SK-N-SH treated with all-trans-retinoic acid at 6 μM for 48 hours (cell line): ENCODE data around the gene MAN2B1.

ENCODE experiments used
- ATAC-seq: fragments of 200-7000 bp; cut with Tn5 transposase; 3 replicates; pipeline ENCODE4 v1.9.1; 2020; ENCODE audit warnings: mild to moderate bottlenecking, moderate library complexity
- ARNTL ChIP-seq: fragments of 450-650 bp; formaldehyde crosslinking; IDR thresholded peaks from 2 replicates; pipeline ENCODE4 v1.5.0; 2020; ENCODE audit warnings: low read depth, mild to moderate bottlenecking, moderate library complexity, borderline replicate concordance
- BACH2 ChIP-seq: fragments of 250-450 bp; sonication (Bioruptor Pico); IDR thresholded peaks from 2 replicates; pipeline ENCODE4 v1.9.0; 2021; ENCODE audit warnings: mild to moderate bottlenecking, borderline replicate concordance
- CREB5 ChIP-seq: fragments of 250-450 bp; sonication (Bioruptor Pico); IDR thresholded peaks from 2 replicates; pipeline ENCODE4 v1.5.1; 2020; ENCODE audit warnings: low read depth, mild to moderate bottlenecking, moderate library complexity
- CSDC2 ChIP-seq: fragments of 250-450 bp; sonication (Bioruptor Pico); IDR thresholded peaks from 2 replicates; pipeline ENCODE4 v1.5.0; 2020; ENCODE audit warnings: mild to moderate bottlenecking, moderate library complexity
- CSRNP3 ChIP-seq: fragments of 250-450 bp; sonication (Bioruptor Pico); IDR thresholded peaks from 2 replicates; pipeline ENCODE4 v1.5.1; 2021; ENCODE audit warnings: mild to moderate bottlenecking, moderate library complexity
- GLIS3 ChIP-seq: fragments of 250-450 bp; sonication (Bioruptor Pico); IDR thresholded peaks from 2 replicates; pipeline ENCODE4 v1.5.0; 2020; ENCODE audit warnings: mild to moderate bottlenecking, moderate library complexity
- ISL1 ChIP-seq: fragments of 250-450 bp; sonication (Bioruptor Pico); IDR thresholded peaks from 2 replicates; pipeline ENCODE4 v2.1.2; 2022; ENCODE audit warnings: mild to moderate bottlenecking, moderate library complexity
- PATZ1 ChIP-seq: fragments of 250-450 bp; sonication (Bioruptor Pico); IDR thresholded peaks from 2 replicates; pipeline ENCODE4 v1.8.0; 2020; ENCODE audit warnings: mild to moderate bottlenecking, moderate library complexity, borderline replicate concordance
- POU6F1 ChIP-seq: fragments of 250-450 bp; sonication (Bioruptor Pico); IDR thresholded peaks from 2 replicates; pipeline ENCODE4 v1.8.0; 2021; ENCODE audit warnings: low read depth, mild to moderate bottlenecking, moderate library complexity, borderline replicate concordance
- PPARA ChIP-seq: fragments of 250-450 bp; sonication (Bioruptor Pico); IDR thresholded peaks from 2 replicates; pipeline ENCODE4 v1.5.0; 2020; ENCODE audit warnings: mild to moderate bottlenecking, borderline replicate concordance
- RARB ChIP-seq: fragments of 250-450 bp; sonication (Bioruptor Pico); IDR thresholded peaks from 2 replicates; pipeline ENCODE4 v1.8.0; 2021; ENCODE audit warnings: mild to moderate bottlenecking, moderate library complexity
- SNAI2 ChIP-seq: fragments of 250-450 bp; sonication (Bioruptor Pico); IDR thresholded peaks from 2 replicates; pipeline ENCODE4 v1.5.0; 2020; ENCODE audit warnings: mild to moderate bottlenecking, moderate library complexity
- TCF4 ChIP-seq: fragments of 250-450 bp; sonication (Bioruptor Pico); IDR thresholded peaks from 2 replicates; pipeline ENCODE4 v1.8.0; 2021; ENCODE audit warnings: mild to moderate bottlenecking, moderate library complexity, borderline replicate concordance
- TOX ChIP-seq: fragments of 250-450 bp; sonication (Bioruptor Pico); IDR thresholded peaks from 2 replicates; pipeline ENCODE4 v1.8.0; 2021; ENCODE audit warnings: mild to moderate bottlenecking, moderate library complexity, borderline replicate concordance
- ZC3H10 ChIP-seq: fragments of 250-450 bp; sonication (Bioruptor Pico); IDR thresholded peaks from 2 replicates; pipeline ENCODE4 v1.5.1; 2021; ENCODE audit warnings: mild to moderate bottlenecking, moderate library complexity
- ZFP3 ChIP-seq: fragments of 250-450 bp; sonication (Bioruptor Pico); IDR thresholded peaks from 2 replicates; pipeline ENCODE4 v1.5.0; 2020; ENCODE audit warnings: mild to moderate bottlenecking, moderate library complexity
- ZFP30 ChIP-seq: fragments of 450-650 bp; formaldehyde crosslinking; IDR thresholded peaks from 2 replicates; pipeline ENCODE4 v1.5.0; 2022; ENCODE audit warnings: mild to moderate bottlenecking, moderate library complexity
- ZNF70 ChIP-seq: fragments of 450-650 bp; formaldehyde crosslinking; IDR thresholded peaks from 2 replicates; pipeline ENCODE4 v1.5.0; 2020; ENCODE audit warnings: mild to moderate bottlenecking, moderate library complexity
- ZNF8 ChIP-seq: fragments of 450-650 bp; formaldehyde crosslinking; IDR thresholded peaks from 2 replicates; pipeline ENCODE4 v1.5.0; 2020; ENCODE audit warnings: mild to moderate bottlenecking, moderate library complexity

MAN2B1 gene

GRCh38 chr19:12655546-12655945 lies 11.0 kb downstream of the MAN2B1 start:
- ATAC-seq: no peak
- no peak for TF ChIP-seq POU6F1 (CRISPR knock-in tag)
- no peak for TF ChIP-seq ZNF8
- no peak for TF ChIP-seq CSRNP3
- no peak for TF ChIP-seq TOX (CRISPR knock-in tag)
- TF ChIP-seq ZFP30 (CRISPR knock-in tag): no peak
- no peak for TF ChIP-seq PATZ1 (CRISPR knock-in tag)
- TF ChIP-seq SNAI2 (CRISPR knock-in tag): no peak
- no peak for TF ChIP-seq ZNF70 (CRISPR knock-in tag)
- TF ChIP-seq CREB5: no peak
- TF ChIP-seq TCF4 (CRISPR knock-in tag): no peak
- TF ChIP-seq ISL1: no peak

- TF ChIP-seq ZFP30 (CRISPR knock-in tag) (no peak), ISL1 (no peak), ZNF70 (CRISPR knock-in tag) (no peak), RARB (CRISPR knock-in tag) (no peak)
- no peak for ATAC-seq
These were observed 14.3 kb downstream of the MAN2B1 start for GRCh38 chr19:12652219-12652618.

GRCh38 chr19:12649941-12650340 lies 16.6 kb downstream of the MAN2B1 start:
- TF ChIP-seq PPARA (CRISPR knock-in tag): no peak
- TF ChIP-seq TOX (CRISPR knock-in tag): no peak
- TF ChIP-seq GLIS3: no peak
- TF ChIP-seq CSDC2 (CRISPR knock-in tag): no peak
- ATAC-seq: no peak

GRCh38 chr19:12648088-12648487 lies 18.5 kb downstream of the MAN2B1 start:
- ATAC-seq: peak; percentile 75
- TF ChIP-seq PATZ1 (CRISPR knock-in tag) (no peak), ZNF8 (no peak), ZFP3 (CRISPR knock-in tag) (no peak), ARNTL (CRISPR knock-in tag) (no peak), BACH2 (CRISPR knock-in tag) (no peak), CSDC2 (CRISPR knock-in tag) (no peak)

- ATAC-seq: peak; percentile 77
- TF ChIP-seq RARB (CRISPR knock-in tag) (no peak), POU6F1 (CRISPR knock-in tag) (no peak), ZC3H10 (no peak), ZFP3 (CRISPR knock-in tag) (no peak), BACH2 (CRISPR knock-in tag) (no peak)
These were observed 19.0 kb downstream of the MAN2B1 start for GRCh38 chr19:12647490-12648071.
